DND-41 (cell line): Measurements from ENCODE around the gene SUMO4.

ENCODE experiments used
- ATAC-seq: fragments of 200-7000 bp; cut with Tn5 transposase; 3 replicates; pipeline ENCODE4 v1.9.1; 2021; ENCODE audit warnings: low read depth; ENCODE audit not compliant: insufficient read depth
- DNase-seq: peaks from one replicate; pipeline ENCODE4 v3.0.0-alpha.2; 2020
- H2AFZ ChIP-seq: 2 replicates; pipeline ENCODE4 v1.6.0; 2012; ENCODE audit warnings: low read depth, low read length
- H3K27ac ChIP-seq: 2 replicates; pipeline ENCODE4 v1.5.1; 2012; ENCODE audit warnings: low read length, inconsistent platforms
- H3K27me3 ChIP-seq: fragments of 200-600 bp; sonication (generic); 2 replicates; pipeline ENCODE4 v1.6.0; 2012; ENCODE audit warnings: low read length, mild to moderate bottlenecking, inconsistent platforms; ENCODE audit not compliant: insufficient read depth, poor library complexity
- H3K36me3 ChIP-seq: 2 replicates; pipeline ENCODE4 v1.5.1; 2012; ENCODE audit warnings: low read length, inconsistent platforms; ENCODE audit not compliant: insufficient read depth
- H3K4me1 ChIP-seq: 2 replicates; pipeline ENCODE4 v1.5.1; 2012; ENCODE audit warnings: mild to moderate bottlenecking, low read length; ENCODE audit not compliant: insufficient read depth
- H3K4me2 ChIP-seq: 2 replicates; pipeline ENCODE4 v1.6.0; 2012; ENCODE audit warnings: mild to moderate bottlenecking, moderate library complexity, low read length, inconsistent platforms; ENCODE audit not compliant: insufficient read depth
- H3K4me3 ChIP-seq, 2 experiments: fragments of 200-600 bp in 1 of 2; shearing (Covaris generic) in 1 of 2; 2 replicates each; pipeline ENCODE4 v1.5.1; 2012 to 2016; ENCODE audit warnings: inconsistent platforms in 2 of 2, low read length in 2 of 2, mild to moderate bottlenecking in 2 of 2, low read depth in 1 of 2, moderate library complexity in 1 of 2
- H3K79me2 ChIP-seq: 2 replicates; pipeline ENCODE4 v1.6.0; 2012; ENCODE audit warnings: low read length, inconsistent platforms; ENCODE audit not compliant: insufficient read depth
- H3K9ac ChIP-seq: 2 replicates; pipeline ENCODE4 v1.6.0; 2012; ENCODE audit warnings: low read depth, mild to moderate bottlenecking, inconsistent platforms, low read length, moderate library complexity
- H3K9me3 ChIP-seq: 2 replicates; pipeline ENCODE4 v1.5.1; 2012; ENCODE audit warnings: low read length, moderate library complexity, mild to moderate bottlenecking, inconsistent platforms; ENCODE audit not compliant: insufficient read depth, severe bottlenecking
- H4K20me1 ChIP-seq: 2 replicates; pipeline ENCODE4 v1.6.0; 2012; ENCODE audit warnings: low read length; ENCODE audit not compliant: insufficient read depth
- EZH2 ChIP-seq: IDR thresholded peaks from 3 replicates; pipeline ENCODE4 v1.6.1; 2012; ENCODE audit warnings: borderline replicate concordance, low read depth, mild to moderate bottlenecking, moderate library complexity, low read length, inconsistent platforms; ENCODE audit not compliant: severe bottlenecking
- TF ChIP-seq, protein P1 (sequence below): IDR thresholded peaks from 2 replicates; pipeline ENCODE4 v1.5.1; 2012; ENCODE audit warnings: borderline replicate concordance, low read length, moderate library complexity, mild to moderate bottlenecking; ENCODE audit not compliant: poor library complexity, severe bottlenecking; ENCODE audit errors: extremely low read depth

The SUMO4 gene

DNA sequence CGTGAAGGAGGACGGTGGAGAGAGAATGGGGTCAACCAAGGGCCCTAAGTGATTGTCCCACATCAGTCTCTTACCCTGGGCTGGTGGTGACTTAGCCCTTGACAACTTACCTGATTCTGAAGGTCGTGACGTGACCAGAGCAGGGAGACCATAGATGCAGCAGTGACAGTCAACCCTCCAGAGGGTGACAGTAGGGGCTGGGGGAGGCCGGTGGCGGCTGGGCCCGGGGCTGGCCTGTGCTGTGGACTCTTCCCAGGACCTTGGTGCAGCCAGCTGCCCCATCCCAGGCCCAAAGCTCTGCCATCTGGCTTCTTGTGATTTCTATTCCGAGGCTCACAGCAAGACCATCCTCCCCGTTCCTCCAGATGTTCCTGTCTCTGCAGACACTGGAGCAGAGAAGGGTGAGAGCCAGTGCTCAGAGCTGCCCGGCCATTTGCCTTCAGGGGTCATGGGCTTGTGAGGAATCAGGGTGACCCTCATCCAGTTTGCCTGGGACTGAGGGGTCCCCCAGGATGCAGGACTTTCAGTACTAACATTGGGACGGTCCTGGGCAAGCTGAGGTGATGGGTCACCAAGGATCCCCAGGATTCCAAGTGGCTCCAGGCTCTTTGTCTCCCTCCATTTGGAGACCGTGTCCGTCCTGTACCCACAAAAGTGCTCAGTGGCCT, 36.0 kb downstream of the SUMO4 start:
- Histone ChIP-seq H3K27ac (no peak overlapping the region), H3K79me2 (no peaks in the 10 kb centered on the region), H3K9me3 (no peaks in the 10 kb centered on the region), H3K27me3 (no peaks in the 10 kb centered on the region), H4K20me1 (no peaks in the 10 kb centered on the region), H3K36me3 (no peaks in the 10 kb centered on the region), H3K4me2 (no peak overlapping the region), H3K4me3 (no peak overlapping the region), H3K4me1 (peaks cover 13% of the 10 kb centered on the region), H2AFZ (no peak overlapping the region), H3K9ac (no peak overlapping the region)
- DNase-seq (no peak), ATAC-seq (no peak)
- TF ChIP-seq EZH2 = no peak
- TF ChIP-seq, protein P1, sequence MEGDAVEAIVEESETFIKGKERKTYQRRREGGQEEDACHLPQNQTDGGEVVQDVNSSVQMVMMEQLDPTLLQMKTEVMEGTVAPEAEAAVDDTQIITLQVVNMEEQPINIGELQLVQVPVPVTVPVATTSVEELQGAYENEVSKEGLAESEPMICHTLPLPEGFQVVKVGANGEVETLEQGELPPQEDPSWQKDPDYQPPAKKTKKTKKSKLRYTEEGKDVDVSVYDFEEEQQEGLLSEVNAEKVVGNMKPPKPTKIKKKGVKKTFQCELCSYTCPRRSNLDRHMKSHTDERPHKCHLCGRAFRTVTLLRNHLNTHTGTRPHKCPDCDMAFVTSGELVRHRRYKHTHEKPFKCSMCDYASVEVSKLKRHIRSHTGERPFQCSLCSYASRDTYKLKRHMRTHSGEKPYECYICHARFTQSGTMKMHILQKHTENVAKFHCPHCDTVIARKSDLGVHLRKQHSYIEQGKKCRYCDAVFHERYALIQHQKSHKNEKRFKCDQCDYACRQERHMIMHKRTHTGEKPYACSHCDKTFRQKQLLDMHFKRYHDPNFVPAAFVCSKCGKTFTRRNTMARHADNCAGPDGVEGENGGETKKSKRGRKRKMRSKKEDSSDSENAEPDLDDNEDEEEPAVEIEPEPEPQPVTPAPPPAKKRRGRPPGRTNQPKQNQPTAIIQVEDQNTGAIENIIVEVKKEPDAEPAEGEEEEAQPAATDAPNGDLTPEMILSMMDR = no peak

GRCh38 chr6:149436647-149437046, 36.6 kb downstream of the SUMO4 start:
- no peaks in the 10 kb centered on the region for H3K79me2 ChIP-seq
- no peak overlapping the region for H3K4me3 ChIP-seq
- no peak overlapping the region for H3K27ac ChIP-seq
- H3K36me3 ChIP-seq = no peaks in the 10 kb centered on the region
- H3K9ac ChIP-seq = no peak overlapping the region
- no peak overlapping the region for H3K4me2 ChIP-seq
- no peak overlapping the region for H2AFZ ChIP-seq
- H4K20me1 ChIP-seq = no peaks in the 10 kb centered on the region
- TF ChIP-seq, protein P1 = no peak
- TF ChIP-seq EZH2 = no peak
- no peaks in the 10 kb centered on the region for H3K27me3 ChIP-seq
- H3K4me1 ChIP-seq = peaks cover 8% of the 10 kb centered on the region
- no peak for DNase-seq
- H3K9me3 ChIP-seq = no peaks in the 10 kb centered on the region
- no peak for ATAC-seq

- H3K36me3 ChIP-seq = no peaks in the 10 kb centered on the region
- no peak overlapping the region for H2AFZ ChIP-seq
- DNase-seq (no peak), ATAC-seq (peak; percentile 61; the same call in 2 of the 3 replicates)
- peaks cover 2% of the 10 kb centered on the region for H3K4me1 ChIP-seq
- no peak overlapping the region for H3K4me2 ChIP-seq
- no peak overlapping the region for H3K9ac ChIP-seq
- H3K27ac ChIP-seq = no peak overlapping the region
- no peaks in the 10 kb centered on the region for H3K79me2 ChIP-seq
- H3K4me3 ChIP-seq = no peak overlapping the region
- no peaks in the 10 kb centered on the region for H4K20me1 ChIP-seq
- no peaks in the 10 kb centered on the region for H3K9me3 ChIP-seq
- H3K27me3 ChIP-seq = no peaks in the 10 kb centered on the region
- TF ChIP-seq, protein P1 = no peak
- TF ChIP-seq EZH2 = no peak
These were observed 37.1 kb downstream of the SUMO4 start for GRCh38 chr6:149437212-149437611.

- Histone ChIP-seq H4K20me1 (no peaks in the 10 kb centered on the region), H3K79me2 (no peaks in the 10 kb centered on the region), H2AFZ (no peak overlapping the region), H3K9ac (no peak overlapping the region), H3K36me3 (no peaks in the 10 kb centered on the region), H3K27me3 (no peaks in the 10 kb centered on the region), H3K4me2 (no peak overlapping the region), H3K27ac (no peak overlapping the region), H3K4me1 (no peaks in the 10 kb centered on the region), H3K4me3 (no peak overlapping the region), H3K9me3 (no peaks in the 10 kb centered on the region)
- no peak for DNase-seq
- TF ChIP-seq, protein P1 = no peak
- TF ChIP-seq EZH2 = no peak
- ATAC-seq = no peak
These were observed 38.8 kb downstream of the SUMO4 start for GRCh38 chr6:149438855-149439254.
